T-helper 17 cell (primary cell): Measurements from ENCODE around the gene PLCG2. TPM values are rescaled to one million over a fixed set of nuclear protein-coding genes. Genes with fewer than 3 reads are reported as not detected.
A peak's percentile ranks its signal among the peaks of the same experiment; 100 is the strongest.
"Not testable (repeated sequence)": the region's sequence is repeated elsewhere in the genome, so short reads cannot be mapped to it uniquely, and the experiment has no call there.

Experiments used
- ATAC-seq: fragments of 150-1000 bp; cut with Tn5 transposase; 2 replicates; pipeline ENCODE4 v1.10.0; 2021; ENCODE audit warnings: mild to moderate bottlenecking, moderate library complexity
- DNase-seq, 3 donors: peaks; one replicate each; pipeline versions ENCODE4 v3.0.0 to v3.0.0-alpha.2; 2020 to 2021
- H3K9me3 ChIP-seq: one replicate; pipeline ENCODE4 v1.7.0; 2013; ENCODE audit warnings: low read length, mild to moderate bottlenecking; ENCODE audit not compliant: control insufficient read depth, poor library complexity, severe bottlenecking
- H3K27ac Mint-ChIP-seq: one replicate; pipeline ENCODE4 v1.8.0; 2022; ENCODE audit warnings: mild to moderate bottlenecking, moderate library complexity, mixed read lengths
- H3K27me3 Mint-ChIP-seq: one replicate; pipeline ENCODE4 v1.8.0; 2022; ENCODE audit warnings: mixed read lengths
- H3K36me3 Mint-ChIP-seq: one replicate; pipeline ENCODE4 v1.8.0; 2022; ENCODE audit warnings: low read depth, mixed read lengths
- H3K4me1 Mint-ChIP-seq: one replicate; pipeline ENCODE4 v1.8.0; 2022; ENCODE audit warnings: mild to moderate bottlenecking, mixed read lengths
- H3K4me3 Mint-ChIP-seq: one replicate; pipeline ENCODE4 v1.8.0; 2022; ENCODE audit warnings: mild to moderate bottlenecking, moderate library complexity, mixed read lengths
- total RNA-seq, 4 donors: library from RNA in 2 of 4; stranded (reverse) in 2 of 4; gene quantifications; one replicate each; pipeline ENCODE4 v1.2.3 and lab custom pipeline; 2022 to 2026

Gene PLCG2
- total RNA-seq, 2 donors from 2014 or later = 4.2 to 16.2 TPM

- no peaks in the 10 kb centered on the region for H3K9me3 ChIP-seq
- H3K4me3 Mint-ChIP-seq = no peak overlapping the region
- peaks cover 7% of the 10 kb centered on the region for H3K27me3 Mint-ChIP-seq
- ATAC-seq (no peak), DNase-seq (no peak)
- no peaks in the 10 kb centered on the region for H3K4me1 Mint-ChIP-seq
- H3K27ac Mint-ChIP-seq = no peak overlapping the region
- peaks cover 2% of the 10 kb centered on the region for H3K36me3 Mint-ChIP-seq
These were observed 185.7 kb downstream of the PLCG2 start for GRCh38 chr16:81964808-81965207.

- Mint-ChIP-seq H3K36me3 (peaks cover 4% of the 10 kb centered on the region), H3K27me3 (peaks cover 7% of the 10 kb centered on the region), H3K4me1 (no peaks in the 10 kb centered on the region), H3K27ac (no peak overlapping the region), H3K4me3 (no peak overlapping the region)
- no peaks in the 10 kb centered on the region for H3K9me3 ChIP-seq
- peak; percentile 40 for ATAC-seq
- no peak for DNase-seq
These were observed 188.3 kb downstream of the PLCG2 start for GRCh38 chr16:81967358-81967757.

- no peaks in the 10 kb centered on the region for H3K4me1 Mint-ChIP-seq
- no peak overlapping the region for H3K4me3 Mint-ChIP-seq
- no peak overlapping the region for H3K27ac Mint-ChIP-seq
- ATAC-seq = no peak
- H3K9me3 ChIP-seq = peaks cover 4% of the 10 kb centered on the region
- peaks cover 2% of the 10 kb centered on the region for H3K36me3 Mint-ChIP-seq
- no peak for DNase-seq
- no peaks in the 10 kb centered on the region for H3K27me3 Mint-ChIP-seq
These were observed 192.8 kb downstream of the PLCG2 start for GRCh38 chr16:81971853-81972252.

GRCh38 chr16:81973737-81974136 is 194.6 kb downstream of the PLCG2 start:
- no peaks in the 10 kb centered on the region for H3K4me1 Mint-ChIP-seq
- peaks cover 2% of the 10 kb centered on the region for H3K36me3 Mint-ChIP-seq
- ATAC-seq (no peak), DNase-seq (no peak)
- no peaks in the 10 kb centered on the region for H3K27me3 Mint-ChIP-seq
- no peak overlapping the region for H3K4me3 Mint-ChIP-seq
- H3K27ac Mint-ChIP-seq = no peak overlapping the region
- H3K9me3 ChIP-seq = peaks cover 4% of the 10 kb centered on the region

DNA sequence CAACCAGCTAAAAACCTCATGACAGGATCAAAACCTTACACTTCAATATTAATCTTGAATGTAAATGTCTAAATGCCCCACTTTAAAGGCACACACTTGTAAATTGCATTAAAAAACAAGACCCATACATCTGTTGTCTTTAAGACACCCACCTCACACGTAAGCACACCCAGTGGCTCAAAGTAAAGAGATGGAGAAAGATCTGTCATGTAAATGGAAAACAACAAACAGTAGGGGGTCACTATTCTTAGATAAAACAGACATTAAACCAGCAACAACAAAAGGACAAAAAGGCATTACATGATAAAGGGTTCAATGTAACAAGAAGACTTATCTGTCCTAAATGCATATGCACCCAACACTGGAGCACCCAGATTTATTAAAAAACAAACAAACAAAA is 196.5 kb downstream of the PLCG2 start:
- DNase-seq (no peak), ATAC-seq (no peak)
- H3K9me3 ChIP-seq = peaks cover 4% of the 10 kb centered on the region
- Mint-ChIP-seq H3K27me3 (no peaks in the 10 kb centered on the region), H3K27ac (no peak overlapping the region), H3K4me1 (no peaks in the 10 kb centered on the region), H3K36me3 (peaks cover 2% of the 10 kb centered on the region), H3K4me3 (no peak overlapping the region)

GRCh38 chr16:81977335-81977942 is 198.3 kb downstream of the PLCG2 start:
- H3K4me1 Mint-ChIP-seq, H3K4me3 Mint-ChIP-seq, H3K27me3 Mint-ChIP-seq, H3K27ac Mint-ChIP-seq, DNase-seq, H3K36me3 Mint-ChIP-seq, H3K9me3 ChIP-seq, ATAC-seq: not testable (repeated sequence)

DNA sequence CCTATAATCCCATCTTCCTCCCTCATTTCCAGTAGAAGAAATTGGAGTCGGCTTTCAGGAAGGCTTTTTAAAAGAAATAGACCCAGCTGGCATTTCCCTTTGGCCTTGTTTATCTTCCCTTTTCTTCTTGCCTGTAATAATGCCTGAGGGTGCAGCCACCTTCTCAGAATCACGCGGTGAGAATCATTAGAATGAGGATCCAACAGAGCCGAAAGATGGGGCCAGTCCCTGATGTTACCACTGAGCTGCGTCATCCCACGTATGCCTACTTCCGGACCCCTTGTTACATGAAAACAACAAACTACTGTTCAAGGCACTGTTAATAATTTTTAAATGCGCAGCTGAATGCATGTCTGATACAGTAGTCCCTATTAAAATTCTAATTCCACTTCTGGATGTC is 208.0 kb downstream of the PLCG2 start:
- H3K4me3 Mint-ChIP-seq = no peak overlapping the region
- no peaks in the 10 kb centered on the region for H3K4me1 Mint-ChIP-seq
- no peaks in the 10 kb centered on the region for H3K9me3 ChIP-seq
- no peak for ATAC-seq
- H3K36me3 Mint-ChIP-seq = no peaks in the 10 kb centered on the region
- no peaks in the 10 kb centered on the region for H3K27me3 Mint-ChIP-seq
- no peak for DNase-seq
- H3K27ac Mint-ChIP-seq = no peak overlapping the region

DNA sequence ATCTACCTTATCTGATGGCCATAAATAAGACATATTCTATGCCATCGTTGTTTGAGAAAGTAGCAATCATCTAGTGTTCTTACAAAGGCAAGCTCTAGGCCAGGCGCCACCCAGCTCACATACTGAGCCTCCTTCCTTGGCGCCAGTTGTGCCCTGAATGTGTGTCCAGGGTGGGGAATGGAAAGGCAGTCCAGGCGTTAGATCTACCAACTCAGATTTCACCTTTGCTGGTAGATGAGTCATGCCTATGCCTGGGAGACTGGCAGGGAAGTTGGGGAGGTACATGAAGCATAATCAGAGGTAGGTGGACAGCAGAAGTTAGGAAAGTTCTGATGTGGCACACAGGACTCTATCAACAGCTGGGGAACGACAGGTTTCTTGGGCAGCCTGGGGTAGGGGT is 208.6 kb downstream of the PLCG2 start:
- DNase-seq (no peak), ATAC-seq (no peak)
- no peaks in the 10 kb centered on the region for H3K9me3 ChIP-seq
- Mint-ChIP-seq H3K4me1 (no peaks in the 10 kb centered on the region), H3K36me3 (no peaks in the 10 kb centered on the region), H3K27me3 (no peaks in the 10 kb centered on the region), H3K4me3 (no peak overlapping the region), H3K27ac (no peak overlapping the region)

DNA sequence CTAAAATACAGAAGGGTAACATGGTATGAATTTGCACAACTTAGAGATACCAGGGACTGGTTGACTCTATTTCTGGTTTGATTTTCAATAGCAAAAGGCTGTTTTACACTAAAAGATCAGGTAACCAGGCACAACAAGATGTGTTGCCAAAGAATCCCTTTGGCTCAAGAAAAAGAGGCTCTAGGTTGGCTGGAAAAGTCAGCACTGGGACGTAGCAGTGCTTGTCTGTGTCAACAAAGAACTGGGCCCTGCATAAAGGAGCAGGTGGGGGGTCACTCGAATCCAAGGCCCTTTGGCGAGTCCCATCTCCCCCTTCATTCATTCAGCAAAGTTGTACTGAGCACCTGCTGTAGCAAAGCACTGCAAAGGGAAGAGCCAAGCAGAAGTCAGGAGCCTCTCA is 213.8 kb downstream of the PLCG2 start:
- H3K9me3 ChIP-seq = no peaks in the 10 kb centered on the region
- Mint-ChIP-seq H3K4me3 (no peak overlapping the region), H3K27ac (no peak overlapping the region), H3K36me3 (no peaks in the 10 kb centered on the region), H3K27me3 (no peaks in the 10 kb centered on the region), H3K4me1 (peaks cover 11% of the 10 kb centered on the region)
- no peak for ATAC-seq
- DNase-seq = no peak

- Mint-ChIP-seq H3K4me3 (no peak overlapping the region), H3K27ac (no peak overlapping the region), H3K27me3 (no peaks in the 10 kb centered on the region), H3K4me1 (peaks cover 11% of the 10 kb centered on the region), H3K36me3 (peaks cover 4% of the 10 kb centered on the region)
- ATAC-seq (no peak), DNase-seq (no peak)
- H3K9me3 ChIP-seq = no peaks in the 10 kb centered on the region
These were observed 215.4 kb downstream of the PLCG2 start for GRCh38 chr16:81994485-81994884.

- no peaks in the 10 kb centered on the region for H3K9me3 ChIP-seq
- H3K4me3 Mint-ChIP-seq = no peak overlapping the region
- ATAC-seq = no peak
- H3K27me3 Mint-ChIP-seq = no peaks in the 10 kb centered on the region
- H3K4me1 Mint-ChIP-seq = peaks cover 11% of the 10 kb centered on the region
- DNase-seq = no peak
- H3K27ac Mint-ChIP-seq = peak overlapping the region; percentile 76
- H3K36me3 Mint-ChIP-seq = peaks cover 4% of the 10 kb centered on the region
These were observed 216.6 kb downstream of the PLCG2 start for GRCh38 chr16:81995651-81996050.

GRCh38 chr16:81996664-81997509 is 217.8 kb downstream of the PLCG2 start:
- peaks cover 4% of the 10 kb centered on the region for H3K36me3 Mint-ChIP-seq
- DNase-seq (no peak), ATAC-seq (no peak)
- no peaks in the 10 kb centered on the region for H3K27me3 Mint-ChIP-seq
- H3K4me3 Mint-ChIP-seq = no peak overlapping the region
- H3K4me1 Mint-ChIP-seq = peaks cover 11% of the 10 kb centered on the region
- no peaks in the 10 kb centered on the region for H3K9me3 ChIP-seq
- no peak overlapping the region for H3K27ac Mint-ChIP-seq

- peaks cover 4% of the 10 kb centered on the region for H3K36me3 Mint-ChIP-seq
- H3K4me1 Mint-ChIP-seq = peaks cover 11% of the 10 kb centered on the region
- H3K4me3 Mint-ChIP-seq = no peak overlapping the region
- no peak for DNase-seq
- ATAC-seq = no peak
- no peaks in the 10 kb centered on the region for H3K9me3 ChIP-seq
- no peaks in the 10 kb centered on the region for H3K27me3 Mint-ChIP-seq
- H3K27ac Mint-ChIP-seq = no peak overlapping the region
These were observed 218.6 kb downstream of the PLCG2 start for GRCh38 chr16:81997738-81998137.

GRCh38 chr16:82002831-82003230 is 223.7 kb downstream of the PLCG2 start:
- DNase-seq = no peak
- Mint-ChIP-seq H3K36me3 (peaks cover 4% of the 10 kb centered on the region), H3K4me1 (peaks cover 16% of the 10 kb centered on the region), H3K4me3 (no peak overlapping the region), H3K27ac (no peak overlapping the region), H3K27me3 (no peaks in the 10 kb centered on the region)
- ATAC-seq = no peak
- H3K9me3 ChIP-seq = no peaks in the 10 kb centered on the region
